GM18517 (cell line): ENCODE data around the gene EIF1AD.
A peak's percentile ranks its signal among the peaks of the same experiment; 100 is the strongest.

ENCODE experiments used
- ATAC-seq: cut with Tn5 transposase; IDR thresholded peaks from one replicate; pipeline ENCODE4 v1.9.1; 2021; ENCODE audit warnings: mild to moderate bottlenecking, moderate library complexity; ENCODE audit not compliant: unreplicated experiment

EIF1AD gene

GRCh38 chr11:66006134-66006890 is 4.4 kb upstream of the EIF1AD start:
- no peak for ATAC-seq

GRCh38 chr11:66004186-66004585 is 2.2 kb upstream of the EIF1AD start:
- ATAC-seq, result no peak

GRCh38 chr11:66003291-66003690 is 1.3 kb upstream of the EIF1AD start:
- ATAC-seq, result no peak

- peak; percentile 21 for ATAC-seq
Observed at GRCh38 chr11:66002648-66003225, 780 bp upstream of the EIF1AD start.

- ATAC-seq, result no peak
Observed at GRCh38 chr11:65997286-65997685, 4.7 kb downstream of the EIF1AD start.

GRCh38 chr11:65992056-65992455 is 9.9 kb downstream of the EIF1AD start:
- ATAC-seq, result no peak

- peak; percentile 90 for ATAC-seq
Observed at GRCh38 chr11:65988791-65989592, 13.0 kb downstream of the EIF1AD start.

- ATAC-seq, result no peak
Observed at GRCh38 chr11:65987336-65987735, 14.6 kb downstream of the EIF1AD start.

- ATAC-seq, result no peak
Observed at GRCh38 chr11:65983589-65983987, 18.4 kb downstream of the EIF1AD start.

- no peak for ATAC-seq
Observed at GRCh38 chr11:65982824-65983588, 19.0 kb downstream of the EIF1AD start.

GRCh38 chr11:65981972-65982823 is 19.8 kb downstream of the EIF1AD start:
- ATAC-seq, result no peak

GRCh38 chr11:65981101-65981740 is 20.7 kb downstream of the EIF1AD start:
- no peak for ATAC-seq

- no peak for ATAC-seq
Observed at GRCh38 chr11:65979261-65979759, 22.6 kb downstream of the EIF1AD start.

GRCh38 chr11:65978391-65979238 is 23.3 kb downstream of the EIF1AD start:
- ATAC-seq, result no peak

- no peak for ATAC-seq
Observed at GRCh38 chr11:65977621-65978390, 24.2 kb downstream of the EIF1AD start.

- ATAC-seq, result no peak
Observed at GRCh38 chr11:65976216-65977176, 25.5 kb downstream of the EIF1AD start.

- ATAC-seq, result no peak
Observed at GRCh38 chr11:65975771-65976170, 26.2 kb downstream of the EIF1AD start.
